Ascending aorta (tissue), 2 donors: ENCODE measurements around the gene LST1. TPM values are rescaled to one million over a fixed set of nuclear protein-coding genes. Genes with fewer than 3 reads are reported as not detected.

Experiments
- DNase-seq, 2 donors: peaks; one replicate each; pipeline ENCODE4 v3.0.0-alpha.2; 2019; ENCODE audit warnings: low spot score in 2 of 2
- H3K27ac ChIP-seq, 2 donors: fragments of 200-600 bp; sonication (generic); one replicate each; pipeline ENCODE4 v1.5.1; 2016 to 2017; ENCODE audit warnings: mild to moderate bottlenecking in 1 of 2
- H3K27me3 ChIP-seq: fragments of 200-600 bp; sonication (generic); one replicate; pipeline ENCODE4 v1.5.1; 2017
- H3K36me3 ChIP-seq, 2 donors: fragments of 200-600 bp; sonication (generic); one replicate each; pipeline ENCODE4 v1.5.1; 2016
- H3K4me1 ChIP-seq, 2 donors: fragments of 200-600 bp; sonication (generic); one replicate each; pipeline ENCODE4 v1.5.1; 2016 to 2017; ENCODE audit warnings: mild to moderate bottlenecking in 1 of 2
- H3K4me3 ChIP-seq, 2 donors: fragments of 200-600 bp; sonication (generic); one replicate each; pipeline ENCODE4 v1.5.1; 2016 to 2017; ENCODE audit warnings: mild to moderate bottlenecking in 1 of 2
- H3K9me3 ChIP-seq, 2 donors: fragments of 200-600 bp; sonication (generic); one replicate each; pipeline ENCODE4 v1.5.1; 2016
- intact Hi-C: fragments of 100-400 bp; cut with DNase I; formaldehyde crosslinking; loops from one replicate; pipeline ENCODE4 v1.15.1; 2023
- total RNA-seq: library from RNA; depleted of rRNA; stranded (reverse); fragments of >200 nt; gene quantifications from one replicate; pipeline ENCODE4 v1.1.0, GENCODE V29; 2016
- TF ChIP-seq, protein P1 (sequence below), 3 experiments: fragments of 200-600 bp in 2 of 3; fragments of 450-650 bp in 1 of 3; sonication (generic) in 2 of 3; IDR thresholded peaks; one replicate each; pipeline ENCODE4 v1.5.1; 2016 to 2019; ENCODE audit warnings: antibody characterized with exemption in 3 of 3, mild to moderate bottlenecking in 1 of 3, moderate library complexity in 1 of 3

LST1 gene
- total RNA-seq, 1 donor from 2014 or later: 21.4 TPM

DNA sequence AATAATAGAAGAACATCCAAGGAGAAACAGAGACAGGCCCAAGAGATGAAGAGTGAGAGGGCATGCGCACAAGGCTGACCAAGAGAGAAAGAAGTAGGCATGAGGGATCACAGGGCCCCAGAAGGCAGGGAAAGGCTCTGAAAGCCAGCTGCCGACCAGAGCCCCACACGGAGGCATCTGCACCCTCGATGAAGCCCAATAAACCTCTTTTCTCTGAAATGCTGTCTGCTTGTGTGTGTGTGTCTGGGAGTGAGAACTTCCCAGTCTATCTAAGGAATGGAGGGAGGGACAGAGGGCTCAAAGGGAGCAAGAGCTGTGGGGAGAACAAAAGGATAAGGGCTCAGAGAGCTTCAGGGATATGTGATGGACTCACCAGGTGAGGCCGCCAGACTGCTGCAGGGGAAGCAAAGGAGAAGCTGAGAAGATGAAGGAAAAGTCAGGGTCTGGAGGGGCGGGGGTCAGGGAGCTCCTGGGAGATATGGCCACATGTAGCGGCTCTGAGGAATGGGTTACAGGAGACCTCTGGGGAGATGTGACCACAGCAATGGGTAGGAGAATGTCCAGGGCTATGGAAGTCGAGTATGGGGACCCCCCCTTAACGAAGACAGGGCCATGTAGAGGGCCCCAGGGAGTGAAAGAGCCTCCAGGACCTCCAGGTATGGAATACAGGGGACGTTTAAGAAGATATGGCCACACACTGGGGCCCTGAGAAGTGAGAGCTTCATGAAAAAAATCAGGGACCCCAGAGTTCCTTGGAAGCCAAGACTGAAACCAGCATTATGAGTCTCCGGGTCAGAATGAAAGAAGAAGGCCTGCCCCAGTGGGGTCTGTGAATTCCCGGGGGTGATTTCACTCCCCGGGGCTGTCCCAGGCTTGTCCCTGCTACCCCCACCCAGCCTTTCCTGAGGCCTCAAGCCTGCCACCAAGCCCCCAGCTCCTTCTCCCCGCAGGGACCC, 11.7 kb upstream of the LST1 start:
- DNase-seq: no peak

DNA sequence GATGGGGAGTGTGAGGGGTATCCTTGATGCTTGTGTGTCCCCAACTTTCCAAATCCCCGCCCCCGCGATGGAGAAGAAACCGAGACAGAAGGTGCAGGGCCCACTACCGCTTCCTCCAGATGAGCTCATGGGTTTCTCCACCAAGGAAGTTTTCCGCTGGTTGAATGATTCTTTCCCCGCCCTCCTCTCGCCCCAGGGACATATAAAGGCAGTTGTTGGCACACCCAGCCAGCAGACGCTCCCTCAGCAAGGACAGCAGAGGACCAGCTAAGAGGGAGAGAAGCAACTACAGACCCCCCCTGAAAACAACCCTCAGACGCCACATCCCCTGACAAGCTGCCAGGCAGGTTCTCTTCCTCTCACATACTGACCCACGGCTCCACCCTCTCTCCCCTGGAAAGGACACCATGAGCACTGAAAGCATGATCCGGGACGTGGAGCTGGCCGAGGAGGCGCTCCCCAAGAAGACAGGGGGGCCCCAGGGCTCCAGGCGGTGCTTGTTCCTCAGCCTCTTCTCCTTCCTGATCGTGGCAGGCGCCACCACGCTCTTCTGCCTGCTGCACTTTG, 10.7 kb upstream of the LST1 start, which contains the start of gene TNF:
TNF (plus strand) TSS at position 231 of the 567 bp plus-strand sequence; CDS start at position 408, 177 bp downstream.
- TF ChIP-seq, protein P1, sequence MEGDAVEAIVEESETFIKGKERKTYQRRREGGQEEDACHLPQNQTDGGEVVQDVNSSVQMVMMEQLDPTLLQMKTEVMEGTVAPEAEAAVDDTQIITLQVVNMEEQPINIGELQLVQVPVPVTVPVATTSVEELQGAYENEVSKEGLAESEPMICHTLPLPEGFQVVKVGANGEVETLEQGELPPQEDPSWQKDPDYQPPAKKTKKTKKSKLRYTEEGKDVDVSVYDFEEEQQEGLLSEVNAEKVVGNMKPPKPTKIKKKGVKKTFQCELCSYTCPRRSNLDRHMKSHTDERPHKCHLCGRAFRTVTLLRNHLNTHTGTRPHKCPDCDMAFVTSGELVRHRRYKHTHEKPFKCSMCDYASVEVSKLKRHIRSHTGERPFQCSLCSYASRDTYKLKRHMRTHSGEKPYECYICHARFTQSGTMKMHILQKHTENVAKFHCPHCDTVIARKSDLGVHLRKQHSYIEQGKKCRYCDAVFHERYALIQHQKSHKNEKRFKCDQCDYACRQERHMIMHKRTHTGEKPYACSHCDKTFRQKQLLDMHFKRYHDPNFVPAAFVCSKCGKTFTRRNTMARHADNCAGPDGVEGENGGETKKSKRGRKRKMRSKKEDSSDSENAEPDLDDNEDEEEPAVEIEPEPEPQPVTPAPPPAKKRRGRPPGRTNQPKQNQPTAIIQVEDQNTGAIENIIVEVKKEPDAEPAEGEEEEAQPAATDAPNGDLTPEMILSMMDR (IDR thresholded peaks at IDR 0.05): no peak
- H3K27me3 ChIP-seq: no peaks in the 10 kb centered on the region
- peak in 1 of 2 donors; percentile 72 for DNase-seq
- no peaks in the 10 kb centered on the region for H3K9me3 ChIP-seq
- intact Hi-C loops: no loop called here
- no peak within 1 kb of the TSS for H3K27ac ChIP-seq
- H3K4me1 ChIP-seq: no peaks in the 10 kb centered on the region
- peak within 1 kb of the TSS; percentile 21 to 45 for H3K4me3 ChIP-seq
- H3K36me3 ChIP-seq: no peaks in the 10 kb centered on the region

More for the DNA sequence above, 11.7 kb upstream of the LST1 start:
- no peaks in the 10 kb centered on the region for H3K4me1 ChIP-seq
- intact Hi-C loops: no loop called here
- no peak overlapping the region for H3K27ac ChIP-seq
- no peaks in the 10 kb centered on the region for H3K36me3 ChIP-seq
- no peaks in the 10 kb centered on the region for H3K27me3 ChIP-seq
- H3K9me3 ChIP-seq: no peaks in the 10 kb centered on the region
- no peak overlapping the region for H3K4me3 ChIP-seq
- TF ChIP-seq, protein P1 (IDR thresholded peaks at IDR 0.05): no peak

DNA sequence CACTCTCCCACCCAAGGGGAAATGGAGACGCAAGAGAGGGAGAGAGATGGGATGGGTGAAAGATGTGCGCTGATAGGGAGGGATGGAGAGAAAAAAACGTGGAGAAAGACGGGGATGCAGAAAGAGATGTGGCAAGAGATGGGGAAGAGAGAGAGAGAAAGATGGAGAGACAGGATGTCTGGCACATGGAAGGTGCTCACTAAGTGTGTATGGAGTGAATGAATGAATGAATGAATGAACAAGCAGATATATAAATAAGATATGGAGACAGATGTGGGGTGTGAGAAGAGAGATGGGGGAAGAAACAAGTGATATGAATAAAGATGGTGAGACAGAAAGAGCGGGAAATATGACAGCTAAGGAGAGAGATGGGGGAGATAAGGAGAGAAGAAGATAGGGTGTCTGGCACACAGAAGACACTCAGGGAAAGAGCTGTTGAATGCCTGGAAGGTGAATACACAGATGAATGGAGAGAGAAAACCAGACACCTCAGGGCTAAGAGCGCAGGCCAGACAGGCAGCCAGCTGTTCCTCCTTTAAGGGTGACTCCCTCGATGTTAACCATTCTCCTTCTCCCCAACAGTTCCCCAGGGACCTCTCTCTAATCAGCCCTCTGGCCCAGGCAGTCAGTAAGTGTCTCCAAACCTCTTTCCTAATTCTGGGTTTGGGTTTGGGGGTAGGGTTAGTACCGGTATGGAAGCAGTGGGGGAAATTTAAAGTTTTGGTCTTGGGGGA, 10.0 kb upstream of the LST1 start:
- Histone ChIP-seq H3K36me3 (no peaks in the 10 kb centered on the region), H3K27ac (no peak overlapping the region), H3K27me3 (no peaks in the 10 kb centered on the region), H3K4me3 (peak overlapping the region in 1 of 2 donors; percentile 45), H3K4me1 (no peaks in the 10 kb centered on the region), H3K9me3 (no peaks in the 10 kb centered on the region)
- intact Hi-C loops: no loop called here
- DNase-seq: no peak
- TF ChIP-seq, protein P1 (IDR thresholded peaks at IDR 0.05): no peak

DNA sequence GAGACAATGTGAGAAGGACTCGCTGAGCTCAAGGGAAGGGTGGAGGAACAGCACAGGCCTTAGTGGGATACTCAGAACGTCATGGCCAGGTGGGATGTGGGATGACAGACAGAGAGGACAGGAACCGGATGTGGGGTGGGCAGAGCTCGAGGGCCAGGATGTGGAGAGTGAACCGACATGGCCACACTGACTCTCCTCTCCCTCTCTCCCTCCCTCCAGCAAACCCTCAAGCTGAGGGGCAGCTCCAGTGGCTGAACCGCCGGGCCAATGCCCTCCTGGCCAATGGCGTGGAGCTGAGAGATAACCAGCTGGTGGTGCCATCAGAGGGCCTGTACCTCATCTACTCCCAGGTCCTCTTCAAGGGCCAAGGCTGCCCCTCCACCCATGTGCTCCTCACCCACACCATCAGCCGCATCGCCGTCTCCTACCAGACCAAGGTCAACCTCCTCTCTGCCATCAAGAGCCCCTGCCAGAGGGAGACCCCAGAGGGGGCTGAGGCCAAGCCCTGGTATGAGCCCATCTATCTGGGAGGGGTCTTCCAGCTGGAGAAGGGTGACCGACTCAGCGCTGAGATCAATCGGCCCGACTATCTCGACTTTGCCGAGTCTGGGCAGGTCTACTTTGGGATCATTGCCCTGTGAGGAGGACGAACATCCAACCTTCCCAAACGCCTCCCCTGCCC, 9.0 kb upstream of the LST1 start:
- intact Hi-C loops: no loop called here
- Histone ChIP-seq H3K27ac (no peak overlapping the region), H3K36me3 (no peaks in the 10 kb centered on the region), H3K4me1 (peaks cover 0 to 7% of the 10 kb centered on the region in 2 donors), H3K9me3 (no peaks in the 10 kb centered on the region), H3K27me3 (no peaks in the 10 kb centered on the region), H3K4me3 (no peak overlapping the region)
- no peak for DNase-seq
- TF ChIP-seq, protein P1 (IDR thresholded peaks at IDR 0.05): no peak

DNA sequence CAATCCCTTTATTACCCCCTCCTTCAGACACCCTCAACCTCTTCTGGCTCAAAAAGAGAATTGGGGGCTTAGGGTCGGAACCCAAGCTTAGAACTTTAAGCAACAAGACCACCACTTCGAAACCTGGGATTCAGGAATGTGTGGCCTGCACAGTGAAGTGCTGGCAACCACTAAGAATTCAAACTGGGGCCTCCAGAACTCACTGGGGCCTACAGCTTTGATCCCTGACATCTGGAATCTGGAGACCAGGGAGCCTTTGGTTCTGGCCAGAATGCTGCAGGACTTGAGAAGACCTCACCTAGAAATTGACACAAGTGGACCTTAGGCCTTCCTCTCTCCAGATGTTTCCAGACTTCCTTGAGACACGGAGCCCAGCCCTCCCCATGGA, 8.5 kb upstream of the LST1 start:
- Histone ChIP-seq H3K36me3 (no peaks in the 10 kb centered on the region), H3K27ac (no peak overlapping the region), H3K27me3 (no peaks in the 10 kb centered on the region), H3K4me3 (no peak overlapping the region), H3K4me1 (peaks cover 0 to 12% of the 10 kb centered on the region in 2 donors), H3K9me3 (no peaks in the 10 kb centered on the region)
- intact Hi-C loops: no loop called here
- TF ChIP-seq, protein P1 (IDR thresholded peaks at IDR 0.05): no peak
- no peak for DNase-seq
